Colonic mucosa (tissue), 4 donors: ENCODE data around the gene SPNS1. TPM values are rescaled to one million over a fixed set of nuclear protein-coding genes. Genes with fewer than 3 reads are reported as not detected.

Experiments used
- DNase-seq: peaks from one replicate; pipeline ENCODE4 v3.0.0-alpha.2; 2020
- H3K27ac ChIP-seq: fragments of 200-600 bp; one replicate; pipeline ENCODE4 v1.8.0; 2021
- H3K27me3 ChIP-seq: fragments of 200-600 bp; one replicate; pipeline ENCODE4 v1.8.0; 2021
- H3K36me3 ChIP-seq: fragments of 200-600 bp; one replicate; pipeline ENCODE4 v1.8.0; 2021
- H3K4me1 ChIP-seq: fragments of 200-600 bp; one replicate; pipeline ENCODE4 v1.8.0; 2021; ENCODE audit warnings: mild to moderate bottlenecking
- H3K4me3 ChIP-seq: fragments of 200-600 bp; one replicate; pipeline ENCODE4 v1.8.0; 2021
- H3K9ac ChIP-seq, 2 donors: one replicate each; pipeline ENCODE4 v1.7.0; 2013; ENCODE audit warnings: control low read depth in 2 of 2, low read depth in 2 of 2, low read length in 2 of 2
- H3K9me3 ChIP-seq: fragments of 200-600 bp; one replicate; pipeline ENCODE4 v1.8.0; 2021
- intact Hi-C: fragments of 100-400 bp; cut with DNase I; formaldehyde crosslinking; loops from one replicate; pipeline ENCODE4 v1.14.1; 2022
- total RNA-seq, 2 donors: library from RNA; stranded (reverse); fragmentation: NEBNext Ultra II Directional in 1 of 2; extraction: Animal tissue kit (Norgen Biotek cat#: 25700) in 1 of 2; gene quantifications; one replicate each; pipeline ENCODE4 v1.2.1, GENCODE V29; 2021
- TF ChIP-seq, protein P1 (sequence below): fragments of 200-600 bp; IDR thresholded peaks from one replicate; pipeline ENCODE4 v1.8.0; 2022; ENCODE audit warnings: antibody characterized with exemption, mild to moderate bottlenecking
- donor health status: healthy.
- donor health status: DM: no; HTN: no; CAD: no.
- donor health status: DM: no; HTN: no; CAD: no.

The SPNS1 gene
- total RNA-seq, 2 donors from 2014 or later, result 30.3 to 56.3 TPM

DNA sequence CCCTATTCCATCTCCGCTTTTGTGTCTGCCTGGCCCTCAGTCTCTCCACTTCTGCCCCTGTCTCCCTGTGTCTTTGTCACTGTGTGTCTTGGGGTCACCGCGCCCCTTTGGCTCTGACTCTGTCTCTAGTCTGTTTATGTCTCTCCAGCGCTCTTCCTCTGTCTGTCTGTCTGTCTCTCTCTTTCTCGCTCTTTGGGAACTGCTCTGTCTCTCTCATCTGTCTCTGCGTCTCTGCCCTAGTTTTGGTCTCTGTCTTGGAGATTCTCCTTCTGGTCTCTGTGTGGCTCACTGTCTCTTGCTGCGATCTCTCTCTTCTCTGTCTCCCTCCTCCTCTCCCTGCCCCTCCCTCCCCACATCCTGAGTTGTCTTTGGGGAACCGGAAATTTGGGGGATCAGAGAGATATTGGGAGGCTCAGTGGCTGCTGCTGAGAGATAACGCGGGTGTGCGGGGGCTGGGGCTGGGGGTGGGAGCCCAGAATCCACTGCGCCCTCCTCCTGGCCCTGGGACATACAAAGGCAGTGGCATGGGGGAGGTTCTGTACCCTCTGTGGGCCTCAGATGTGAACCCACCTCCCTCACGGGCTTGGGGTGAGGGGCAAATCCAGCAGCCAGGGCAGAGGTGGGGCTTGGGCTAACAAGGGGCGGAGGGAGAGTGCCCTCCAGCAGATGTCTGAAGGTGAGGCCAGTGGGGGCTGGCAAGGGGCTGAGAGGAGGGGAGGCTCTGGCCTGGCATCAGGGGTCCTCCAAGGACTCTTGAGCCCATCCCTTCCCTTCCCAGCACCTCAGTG is 34.7 kb downstream of the SPNS1 start:
- H3K9me3 ChIP-seq, result no peaks in the 10 kb centered on the region
- TF ChIP-seq, protein P1, sequence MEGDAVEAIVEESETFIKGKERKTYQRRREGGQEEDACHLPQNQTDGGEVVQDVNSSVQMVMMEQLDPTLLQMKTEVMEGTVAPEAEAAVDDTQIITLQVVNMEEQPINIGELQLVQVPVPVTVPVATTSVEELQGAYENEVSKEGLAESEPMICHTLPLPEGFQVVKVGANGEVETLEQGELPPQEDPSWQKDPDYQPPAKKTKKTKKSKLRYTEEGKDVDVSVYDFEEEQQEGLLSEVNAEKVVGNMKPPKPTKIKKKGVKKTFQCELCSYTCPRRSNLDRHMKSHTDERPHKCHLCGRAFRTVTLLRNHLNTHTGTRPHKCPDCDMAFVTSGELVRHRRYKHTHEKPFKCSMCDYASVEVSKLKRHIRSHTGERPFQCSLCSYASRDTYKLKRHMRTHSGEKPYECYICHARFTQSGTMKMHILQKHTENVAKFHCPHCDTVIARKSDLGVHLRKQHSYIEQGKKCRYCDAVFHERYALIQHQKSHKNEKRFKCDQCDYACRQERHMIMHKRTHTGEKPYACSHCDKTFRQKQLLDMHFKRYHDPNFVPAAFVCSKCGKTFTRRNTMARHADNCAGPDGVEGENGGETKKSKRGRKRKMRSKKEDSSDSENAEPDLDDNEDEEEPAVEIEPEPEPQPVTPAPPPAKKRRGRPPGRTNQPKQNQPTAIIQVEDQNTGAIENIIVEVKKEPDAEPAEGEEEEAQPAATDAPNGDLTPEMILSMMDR, result no peak
- no peak overlapping the region for H3K4me3 ChIP-seq
- H3K27ac ChIP-seq, result no peak overlapping the region
- intact Hi-C loops, result no loop called here
- no peak for DNase-seq
- H3K4me1 ChIP-seq, result no peaks in the 10 kb centered on the region
- no peaks in the 10 kb centered on the region for H3K27me3 ChIP-seq
- no peak overlapping the region for H3K9ac ChIP-seq
- H3K36me3 ChIP-seq, result no peaks in the 10 kb centered on the region

DNA sequence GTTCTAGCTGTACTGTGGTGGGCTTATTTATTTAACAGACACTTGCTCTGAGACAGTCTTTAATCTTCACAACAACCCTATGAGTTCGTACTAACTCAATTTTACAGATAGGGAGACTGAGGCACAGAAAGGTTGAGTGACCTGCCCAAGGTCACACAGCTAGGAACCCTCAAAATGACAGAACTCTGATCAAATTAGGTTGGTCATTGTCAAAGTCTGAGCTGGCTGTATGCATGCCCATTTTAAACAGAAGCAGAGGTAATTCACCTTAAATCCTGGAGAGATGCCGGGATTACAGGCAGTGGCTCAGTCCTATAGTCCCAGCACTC is 35.2 kb downstream of the SPNS1 start:
- no peaks in the 10 kb centered on the region for H3K4me1 ChIP-seq
- H3K4me3 ChIP-seq, result no peak overlapping the region
- H3K36me3 ChIP-seq, result no peaks in the 10 kb centered on the region
- DNase-seq, result no peak
- intact Hi-C loops, result no loop called here
- no peak overlapping the region for H3K27ac ChIP-seq
- no peaks in the 10 kb centered on the region for H3K9me3 ChIP-seq
- no peak overlapping the region for H3K9ac ChIP-seq
- H3K27me3 ChIP-seq, result no peaks in the 10 kb centered on the region
- TF ChIP-seq, protein P1, result no peak

GRCh38 chr16:29011112-29011511 is 36.5 kb downstream of the SPNS1 start:
- no peak for DNase-seq
- Histone ChIP-seq H3K9ac (no peak overlapping the region), H3K9me3 (no peaks in the 10 kb centered on the region), H3K4me1 (no peaks in the 10 kb centered on the region), H3K27me3 (no peaks in the 10 kb centered on the region), H3K4me3 (no peak overlapping the region), H3K36me3 (no peaks in the 10 kb centered on the region), H3K27ac (no peak overlapping the region)
- TF ChIP-seq, protein P1, result no peak
- intact Hi-C loops, result no loop called here

GRCh38 chr16:29011851-29012250 is 37.3 kb downstream of the SPNS1 start:
- no peak overlapping the region for H3K9ac ChIP-seq
- no peak overlapping the region for H3K4me3 ChIP-seq
- no peak for DNase-seq
- no peaks in the 10 kb centered on the region for H3K27me3 ChIP-seq
- intact Hi-C loops, result no loop called here
- H3K36me3 ChIP-seq, result no peaks in the 10 kb centered on the region
- TF ChIP-seq, protein P1, result no peak
- H3K27ac ChIP-seq, result no peak overlapping the region
- H3K9me3 ChIP-seq, result no peaks in the 10 kb centered on the region
- H3K4me1 ChIP-seq, result no peaks in the 10 kb centered on the region

GRCh38 chr16:29012913-29013553 is 38.5 kb downstream of the SPNS1 start:
- no peak overlapping the region for H3K4me3 ChIP-seq
- H3K4me1 ChIP-seq, result no peaks in the 10 kb centered on the region
- H3K27ac ChIP-seq, result no peak overlapping the region
- intact Hi-C loops, result no loop called here
- H3K9ac ChIP-seq, result no peak overlapping the region
- no peaks in the 10 kb centered on the region for H3K27me3 ChIP-seq
- DNase-seq, result no peak
- TF ChIP-seq, protein P1, result no peak
- H3K36me3 ChIP-seq, result no peaks in the 10 kb centered on the region
- H3K9me3 ChIP-seq, result no peaks in the 10 kb centered on the region
